HepG2 (cell line): ENCODE measurements around the gene UBE2R2. TPM values are rescaled to one million over a fixed set of nuclear protein-coding genes. Genes with fewer than 3 reads are reported as not detected.

Experiments used
- GTF2F1 ChIP-seq: fragments of 150-350 bp; IDR thresholded peaks from 2 replicates; pipeline ENCODE4 v1.6.1; 2014; ENCODE audit warnings: low read length
- HNRNPH1 ChIP-seq: fragments of 200-400 bp; formaldehyde crosslinking; optimal IDR thresholded peaks from 2 replicates; pipeline ENCODE3; 2017; ENCODE audit warnings: mild to moderate bottlenecking, low read depth, low read length
- HNRNPL ChIP-seq: fragments of 200-400 bp; formaldehyde crosslinking; IDR thresholded peaks from 2 replicates; pipeline ENCODE4 v1.6.1; 2017; ENCODE audit warnings: mild to moderate bottlenecking, low read depth, low read length
- HOXA5 ChIP-seq: sonication (generic); formaldehyde crosslinking; IDR thresholded peaks from 2 replicates; pipeline ENCODE4 v1.4.0; 2020; ENCODE audit warnings: missing genetic modification reagents
- HOXA7 ChIP-seq: sonication (generic); formaldehyde crosslinking; IDR thresholded peaks from 2 replicates; pipeline ENCODE4 v1.8.1; 2022; ENCODE audit warnings: mild to moderate bottlenecking, missing genetic modification reagents, moderate library complexity
- MXI1 ChIP-seq: IDR thresholded peaks from 3 replicates; pipeline ENCODE4 v1.6.1; 2012; ENCODE audit warnings: low read depth, low read length, inconsistent platforms, borderline replicate concordance
- PRMT3 ChIP-seq: sonication (generic); formaldehyde crosslinking; IDR thresholded peaks from 2 replicates; pipeline ENCODE4 v1.8.1; 2022; ENCODE audit warnings: low read depth, mild to moderate bottlenecking, moderate library complexity, missing genetic modification reagents, borderline replicate concordance
- RAD51 ChIP-seq: fragments of 450-650 bp; IDR thresholded peaks from 2 replicates; pipeline ENCODE4 v1.6.1; 2016; ENCODE audit warnings: borderline replicate concordance
- REPIN1 ChIP-seq: sonication (generic); formaldehyde crosslinking; IDR thresholded peaks from 2 replicates; pipeline ENCODE4 v1.8.0; 2022; ENCODE audit warnings: missing genetic modification reagents, low read depth, mild to moderate bottlenecking, borderline replicate concordance
- SCMH1 ChIP-seq: sonication (generic); formaldehyde crosslinking; IDR thresholded peaks from 2 replicates; pipeline ENCODE4 v1.9.0; 2021; ENCODE audit warnings: missing genetic modification reagents, mild to moderate bottlenecking, borderline replicate concordance
- SMC3 ChIP-seq: IDR thresholded peaks from 2 replicates; pipeline ENCODE4 v1.6.1; 2011; ENCODE audit warnings: low read length, improper control_type of control experiment
- SOX13 ChIP-seq, 3 experiments: fragments of 450-650 bp in 1 of 3; sonication (generic) in 1 of 3; formaldehyde crosslinking in 1 of 3; IDR thresholded peaks in 2 of 3; conservative IDR thresholded peaks in 1 of 3; 2 replicates each; pipeline versions ENCODE4 v1.5.0 to v1.6.1; 2016 to 2020; ENCODE audit warnings: antibody characterized with exemption in 1 of 3, mild to moderate bottlenecking in 1 of 3, missing compliant biosample characterization in 1 of 3, missing genetic modification reagents in 1 of 3, moderate library complexity in 1 of 3
- TBL1XR1 ChIP-seq: fragments of 150-350 bp; IDR thresholded peaks from 2 replicates; pipeline ENCODE4 v1.6.1; 2014; ENCODE audit warnings: borderline replicate concordance, low read length; ENCODE audit not compliant: partially characterized antibody
- ZMAT3 ChIP-seq: sonication (generic); formaldehyde crosslinking; conservative IDR thresholded peaks from 2 replicates; pipeline ENCODE4 v1.7.0; 2021; ENCODE audit warnings: missing genetic modification reagents
- ZNF235 ChIP-seq: sonication (generic); formaldehyde crosslinking; IDR thresholded peaks from 2 replicates; pipeline ENCODE4 v1.8.1; 2023; ENCODE audit warnings: mild to moderate bottlenecking, missing genetic modification reagents, borderline replicate concordance
- ZNF468 ChIP-seq: sonication (generic); formaldehyde crosslinking; IDR thresholded peaks from 2 replicates; pipeline ENCODE4 v1.8.0; 2022; ENCODE audit warnings: mild to moderate bottlenecking, moderate library complexity, missing genetic modification reagents
- ZNF501 ChIP-seq: sonication (generic); formaldehyde crosslinking; IDR thresholded peaks from 2 replicates; pipeline ENCODE4 v1.5.1; 2020; ENCODE audit warnings: mild to moderate bottlenecking, moderate library complexity, missing genetic modification reagents
- ZNF543 ChIP-seq: sonication (generic); formaldehyde crosslinking; IDR thresholded peaks from 2 replicates; pipeline ENCODE4 v1.4.0; 2020; ENCODE audit warnings: mild to moderate bottlenecking, missing genetic modification reagents
- ZNF724P ChIP-seq: sonication (generic); formaldehyde crosslinking; IDR thresholded peaks from 2 replicates; pipeline ENCODE4 v1.8.0; 2022; ENCODE audit warnings: missing genetic modification reagents, borderline replicate concordance
- polyA plus RNA-seq, 8 experiments: library from polyadenylated mRNA; depleted of rRNA in 3 of 8; stranded (reverse) in 7 of 8; unstranded in 1 of 8; fragments of >200 nt; fragmentation: Illumina TruSeq in 4 of 8; extraction: Trizol in 4 of 8; gene quantifications; 2 replicates each; pipeline versions ENCODE4 v1.2.1 to v1.2.3, GENCODE V29; 2011 to 2016; ENCODE audit warnings: low read depth in 4 of 8, missing spikeins in 1 of 8, mixed read lengths in 1 of 8; ENCODE audit not compliant: insufficient read depth in 1 of 8
- total RNA-seq, 5 experiments: library from RNA; depleted of rRNA; stranded (reverse); fragments of >200 nt; fragmentation: Illumina TruSeq; extraction: Trizol; gene quantifications; 2 replicates each; pipeline ENCODE4 v1.2.3, GENCODE V29; 2016; ENCODE audit warnings: low read depth in 1 of 5
- TF ChIP-seq, protein P1 (sequence below): IDR thresholded peaks from 2 replicates; pipeline ENCODE4 v1.6.1; 2016; ENCODE audit warnings: low read depth
- TF ChIP-seq, protein P2 (sequence below): IDR thresholded peaks from 2 replicates; pipeline ENCODE4 v1.6.1; 2016
- TF ChIP-seq, protein P3 (sequence below): sonication (generic); formaldehyde crosslinking; conservative IDR thresholded peaks from 2 replicates; pipeline ENCODE4 v1.8.0; 2022; ENCODE audit warnings: low read depth, missing genetic modification reagents
- TF ChIP-seq, protein P4 (sequence below): IDR thresholded peaks from 2 replicates; pipeline ENCODE4 v1.6.1; 2016; ENCODE audit warnings: missing compliant biosample characterization, missing genetic modification reagents, borderline replicate concordance

Gene UBE2R2
- total and polyA plus RNA-seq, 2 of the 13 experiments (the other 11 are each of a cell fraction or from before 2014, with no cell fraction given), result 14.8 to 20.9 TPM

DNA sequence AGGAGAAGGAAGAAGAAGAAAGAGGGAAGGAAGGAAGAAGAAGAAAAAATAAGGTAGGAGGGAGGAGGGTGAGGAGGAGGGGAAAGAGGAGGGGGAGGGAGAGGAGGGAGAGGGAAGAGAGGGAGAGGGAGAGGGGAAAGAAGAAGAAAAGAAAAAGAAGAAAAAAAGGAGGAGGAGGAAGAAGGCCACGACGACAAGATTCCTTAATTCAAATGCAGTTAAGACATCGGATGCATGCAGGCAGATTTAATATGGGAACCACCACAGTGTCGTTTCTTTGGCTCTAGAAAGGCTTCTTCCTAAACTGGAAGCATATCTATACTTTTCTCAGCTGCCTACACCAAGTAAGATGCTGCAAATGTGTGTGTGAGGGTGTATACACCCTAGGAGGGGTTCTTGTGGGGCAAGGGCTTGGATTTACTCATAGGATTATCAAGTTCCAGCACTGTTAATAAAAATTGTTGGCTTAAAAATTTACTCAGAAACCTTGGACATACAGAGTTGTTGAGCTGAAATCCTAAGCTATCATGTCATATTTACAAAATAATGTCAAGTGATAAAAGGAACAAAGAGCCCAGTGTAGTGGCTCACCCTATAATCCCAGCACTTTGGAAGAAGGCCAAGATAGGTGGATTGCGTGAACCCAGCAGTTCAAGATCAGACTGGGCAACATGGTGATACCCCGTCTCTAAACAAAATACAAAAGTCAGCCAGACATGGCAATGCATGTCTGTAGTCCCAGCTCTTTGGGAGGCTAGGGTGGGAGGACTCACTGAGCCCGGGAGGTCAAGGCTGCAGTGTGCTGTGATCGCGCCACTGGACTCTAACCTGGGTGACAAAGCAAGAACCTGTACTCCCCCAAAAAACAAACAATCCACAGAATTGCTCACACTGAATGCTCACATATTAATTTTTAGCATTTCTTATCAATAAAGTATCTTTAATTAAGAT is 123.2 kb downstream of the UBE2R2 start (continued):
- TF ChIP-seq, protein P1, sequence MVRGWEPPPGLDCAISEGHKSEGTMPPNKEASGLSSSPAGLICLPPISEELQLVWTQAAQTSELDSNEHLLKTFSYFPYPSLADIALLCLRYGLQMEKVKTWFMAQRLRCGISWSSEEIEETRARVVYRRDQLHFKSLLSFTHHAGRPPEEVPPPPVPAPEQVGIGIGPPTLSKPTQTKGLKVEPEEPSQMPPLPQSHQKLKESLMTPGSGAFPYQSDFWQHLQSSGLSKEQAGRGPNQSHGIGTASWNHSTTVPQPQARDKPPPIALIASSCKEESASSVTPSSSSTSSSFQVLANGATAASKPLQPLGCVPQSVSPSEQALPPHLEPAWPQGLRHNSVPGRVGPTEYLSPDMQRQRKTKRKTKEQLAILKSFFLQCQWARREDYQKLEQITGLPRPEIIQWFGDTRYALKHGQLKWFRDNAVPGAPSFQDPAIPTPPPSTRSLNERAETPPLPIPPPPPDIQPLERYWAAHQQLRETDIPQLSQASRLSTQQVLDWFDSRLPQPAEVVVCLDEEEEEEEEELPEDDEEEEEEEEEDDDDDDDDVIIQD (CRISPR knock-in tag), result peak; percentile 85
- TF ChIP-seq, protein P2, sequence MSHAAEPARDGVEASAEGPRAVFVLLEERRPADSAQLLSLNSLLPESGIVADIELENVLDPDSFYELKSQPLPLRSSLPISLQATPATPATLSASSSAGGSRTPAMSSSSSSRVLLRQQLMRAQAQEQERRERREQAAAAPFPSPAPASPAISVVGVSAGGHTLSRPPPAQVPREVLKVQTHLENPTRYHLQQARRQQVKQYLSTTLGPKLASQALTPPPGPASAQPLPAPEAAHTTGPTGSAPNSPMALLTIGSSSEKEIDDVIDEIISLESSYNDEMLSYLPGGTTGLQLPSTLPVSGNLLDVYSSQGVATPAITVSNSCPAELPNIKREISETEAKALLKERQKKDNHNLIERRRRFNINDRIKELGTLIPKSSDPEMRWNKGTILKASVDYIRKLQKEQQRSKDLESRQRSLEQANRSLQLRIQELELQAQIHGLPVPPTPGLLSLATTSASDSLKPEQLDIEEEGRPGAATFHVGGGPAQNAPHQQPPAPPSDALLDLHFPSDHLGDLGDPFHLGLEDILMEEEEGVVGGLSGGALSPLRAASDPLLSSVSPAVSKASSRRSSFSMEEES (CRISPR knock-in tag), result peak; percentile 73; the same call in 1 of the 2 replicates
- TF ChIP-seq ZNF501 (CRISPR knock-in tag) (peak; percentile 31; the same call in 1 of the 2 replicates), SOX13 (IDR thresholded peaks at IDR 0.05) (peak; percentile 49), SOX13 (CRISPR knock-in tag; conservative IDR thresholded peaks at IDR 0.05 in 1 of 2, IDR thresholded peaks at IDR 0.05 in 1 of 2) (peak in 1 of 2 experiments; percentile 89; a peak in 2 of 4 replicates), TBL1XR1 (peak; percentile 53), SMC3 (0 out of 2 replicates have a peak, but pooled peaks have one; percentile 2), ZNF543 (CRISPR knock-in tag) (peak; percentile 64; the same call in 1 of the 2 replicates), PRMT3 (no peak), GTF2F1 (no peak), HOXA5 (CRISPR knock-in tag) (peak; percentile 83; the same call in 1 of the 2 replicates), SCMH1 (no peak), REPIN1 (CRISPR knock-in tag) (peak; percentile 78), RAD51 (no peak), HNRNPH1 (no peak), ZMAT3 (CRISPR knock-in tag) (0 out of 2 replicates have a peak, but pooled peaks have one; percentile 43), HOXA7 (CRISPR knock-in tag) (no peak), HNRNPL (no peak), ZNF724P (CRISPR knock-in tag) (no peak), ZNF235 (CRISPR knock-in tag) (no peak), MXI1 (no peak; the same call in 2 of the 3 replicates), ZNF468 (CRISPR knock-in tag) (no peak)
- TF ChIP-seq, protein P3, sequence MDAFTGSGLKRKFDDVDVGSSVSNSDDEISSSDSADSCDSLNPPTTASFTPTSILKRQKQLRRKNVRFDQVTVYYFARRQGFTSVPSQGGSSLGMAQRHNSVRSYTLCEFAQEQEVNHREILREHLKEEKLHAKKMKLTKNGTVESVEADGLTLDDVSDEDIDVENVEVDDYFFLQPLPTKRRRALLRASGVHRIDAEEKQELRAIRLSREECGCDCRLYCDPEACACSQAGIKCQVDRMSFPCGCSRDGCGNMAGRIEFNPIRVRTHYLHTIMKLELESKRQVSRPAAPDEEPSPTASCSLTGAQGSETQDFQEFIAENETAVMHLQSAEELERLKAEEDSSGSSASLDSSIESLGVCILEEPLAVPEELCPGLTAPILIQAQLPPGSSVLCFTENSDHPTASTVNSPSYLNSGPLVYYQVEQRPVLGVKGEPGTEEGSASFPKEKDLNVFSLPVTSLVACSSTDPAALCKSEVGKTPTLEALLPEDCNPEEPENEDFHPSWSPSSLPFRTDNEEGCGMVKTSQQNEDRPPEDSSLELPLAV (CRISPR knock-in tag), result no peak
- TF ChIP-seq, protein P4, sequence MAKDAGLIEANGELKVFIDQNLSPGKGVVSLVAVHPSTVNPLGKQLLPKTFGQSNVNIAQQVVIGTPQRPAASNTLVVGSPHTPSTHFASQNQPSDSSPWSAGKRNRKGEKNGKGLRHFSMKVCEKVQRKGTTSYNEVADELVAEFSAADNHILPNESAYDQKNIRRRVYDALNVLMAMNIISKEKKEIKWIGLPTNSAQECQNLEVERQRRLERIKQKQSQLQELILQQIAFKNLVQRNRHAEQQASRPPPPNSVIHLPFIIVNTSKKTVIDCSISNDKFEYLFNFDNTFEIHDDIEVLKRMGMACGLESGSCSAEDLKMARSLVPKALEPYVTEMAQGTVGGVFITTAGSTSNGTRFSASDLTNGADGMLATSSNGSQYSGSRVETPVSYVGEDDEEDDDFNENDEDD (CRISPR knock-in tag), result no peak
